Sigmoid colon (tissue), 7 donors: ENCODE data around the gene USP37. TPM values are rescaled to one million over a fixed set of nuclear protein-coding genes. Genes with fewer than 3 reads are reported as not detected.

Experiments used
- DNase-seq: peaks from one replicate; pipeline ENCODE4 v3.0.0-alpha.2; 2019
- H3K27ac ChIP-seq, 4 donors: fragments of 200-600 bp; sonication (generic); one replicate each; pipeline ENCODE4 v1.5.1; 2016 to 2019; ENCODE audit warnings: mild to moderate bottlenecking in 1 of 4
- H3K27me3 ChIP-seq, 3 donors: fragments of 200-600 bp; sonication (generic); one replicate each; pipeline ENCODE4 v1.5.1; 2019; ENCODE audit warnings: mild to moderate bottlenecking in 1 of 3
- H3K36me3 ChIP-seq, 4 donors: fragments of 200-600 bp; sonication (generic); one replicate each; pipeline ENCODE4 v1.5.1; 2016 to 2019
- H3K4me1 ChIP-seq, 4 donors: fragments of 200-600 bp; sonication (generic); one replicate each; pipeline ENCODE4 v1.5.1; 2017 to 2019
- H3K4me3 ChIP-seq, 4 donors: fragments of 200-600 bp; sonication (generic); one replicate each; pipeline ENCODE4 v1.5.1; 2017 to 2019; ENCODE audit warnings: mild to moderate bottlenecking in 2 of 4, moderate library complexity in 1 of 4
- H3K9me3 ChIP-seq, 4 donors: fragments of 200-600 bp in 3 of 4; sonication (generic) in 3 of 4; one replicate each; pipeline versions ENCODE4 v1.5.1 to v1.6.1; 2013 to 2019
- CTCF ChIP-seq, 4 experiments: fragments of 450-650 bp in 3 of 4; fragments of 200-600 bp in 1 of 4; IDR thresholded peaks; one replicate each; pipeline ENCODE4 v1.5.1; 2016 to 2019; ENCODE audit warnings: antibody characterized with exemption in 4 of 4, mild to moderate bottlenecking in 3 of 4, moderate library complexity in 2 of 4
- EP300 ChIP-seq, 4 donors: sonication (generic); formaldehyde crosslinking; IDR thresholded peaks; one replicate each; pipeline ENCODE4 v1.6.1; 2017; ENCODE audit warnings: antibody characterized with exemption in 4 of 4
- POLR2A ChIP-seq, 2 donors: fragments of 450-650 bp; IDR thresholded peaks; one replicate each; pipeline ENCODE4 v1.6.1; 2016; ENCODE audit warnings: antibody characterized with exemption in 2 of 2, mild to moderate bottlenecking in 2 of 2, moderate library complexity in 2 of 2
- POLR2AphosphoS5 ChIP-seq, 4 donors: sonication (generic); formaldehyde crosslinking; IDR thresholded peaks; one replicate each; pipeline ENCODE4 v1.6.1; 2017; ENCODE audit warnings: antibody characterized with exemption in 4 of 4
- WGBS, 2 donors: extraction: QIAGEN DNeasy Blood & Tissue Kit; methylation state at CpG; one replicate each; pipeline ENCODE4 v1.1.7; 2013; 5-methylcytosine and 5-hydroxymethylcytosine counted together
- intact Hi-C: fragments of 100-400 bp; cut with DNase I; formaldehyde crosslinking; loops from one replicate; pipeline ENCODE4 v1.15.1; 2023
- polyA plus RNA-seq, 3 donors: library from polyadenylated mRNA; stranded (reverse); fragments of 200-250 nt; gene quantifications; one replicate each; pipeline ENCODE4 v1.2.3, GENCODE V29; 2013
- total RNA-seq, 4 donors: library from RNA; depleted of rRNA; stranded (reverse); fragments of >200 nt; gene quantifications; one replicate each; pipeline ENCODE4 v1.1.0, GENCODE V29; 2016
- donor health status: healthy with polysubstance abuse.
- donor health status: Bipolar disorder and iron deficiency.
- donor health status: healthy.

The USP37 gene
- total and polyA plus RNA-seq, 7 donors = 1.8 to 11.4 (median 6.6) TPM

GRCh38 chr2:218518876-218519275 is 49.3 kb downstream of the USP37 start:
- TF ChIP-seq POLR2AphosphoS5 (IDR thresholded peaks at IDR 0.05) (no peak), CTCF (IDR thresholded peaks at IDR 0.05) (no peak), POLR2A (IDR thresholded peaks at IDR 0.05) (no peak), EP300 (IDR thresholded peaks at IDR 0.05) (no peak)
- Histone ChIP-seq H3K4me1 (no peaks in the 10 kb centered on the region), H3K27ac (no peak overlapping the region), H3K27me3 (no peaks in the 10 kb centered on the region), H3K36me3 (peaks cover 0 to 38% (median 0%) of the 10 kb centered on the region in 4 donors), H3K4me3 (no peak overlapping the region), H3K9me3 (no peaks in the 10 kb centered on the region)
- no peak for DNase-seq
- intact Hi-C loops = no loop called here
- 96 to 97% methylated on average over 1 of the region's 1 CpG for WGBS, 2 donors

GRCh38 chr2:218517434-218518206 is 50.5 kb downstream of the USP37 start:
- DNase-seq = no peak
- intact Hi-C loops = no loop called here
- Histone ChIP-seq H3K27ac (no peak overlapping the region), H3K9me3 (no peaks in the 10 kb centered on the region), H3K36me3 (peaks cover 0 to 27% (median 0%) of the 10 kb centered on the region in 4 donors), H3K27me3 (no peaks in the 10 kb centered on the region), H3K4me1 (no peaks in the 10 kb centered on the region), H3K4me3 (no peak overlapping the region)
- 85 to 86% methylated on average over 5 of the region's 5 CpGs for WGBS, 2 donors
- no peak for TF ChIP-seq POLR2AphosphoS5 (IDR thresholded peaks at IDR 0.05)
- TF ChIP-seq EP300 (IDR thresholded peaks at IDR 0.05) = no peak
- no peak for TF ChIP-seq POLR2A (IDR thresholded peaks at IDR 0.05)
- no peak for TF ChIP-seq CTCF (IDR thresholded peaks at IDR 0.05)

- Histone ChIP-seq H3K4me3 (no peak overlapping the region), H3K36me3 (peaks cover 0 to 18% (median 0%) of the 10 kb centered on the region in 4 donors), H3K4me1 (no peaks in the 10 kb centered on the region), H3K9me3 (no peaks in the 10 kb centered on the region), H3K27me3 (no peaks in the 10 kb centered on the region), H3K27ac (no peak overlapping the region)
- 74 to 77% methylated on average over 1 of the region's 1 CpG for WGBS, 2 donors
- DNase-seq = no peak
- no peak for TF ChIP-seq POLR2A (IDR thresholded peaks at IDR 0.05)
- intact Hi-C loops = no loop called here
These were observed 51.5 kb downstream of the USP37 start for GRCh38 chr2:218516614-218517013.

- peaks cover 0 to 12% (median 3%) of the 10 kb centered on the region in 4 donors for H3K36me3 ChIP-seq
- intact Hi-C loops = no loop called here
- no peak overlapping the region for H3K4me3 ChIP-seq
- H3K9me3 ChIP-seq = no peaks in the 10 kb centered on the region
- no peak for DNase-seq
- WGBS, 2 donors = 98 to 99% methylated on average over 5 of the region's 5 CpGs
- TF ChIP-seq POLR2A (IDR thresholded peaks at IDR 0.05) (no peak), POLR2AphosphoS5 (IDR thresholded peaks at IDR 0.05) (no peak), EP300 (IDR thresholded peaks at IDR 0.05) (no peak), CTCF (IDR thresholded peaks at IDR 0.05) (no peak)
- H3K4me1 ChIP-seq = no peaks in the 10 kb centered on the region
- H3K27ac ChIP-seq = no peak overlapping the region
- H3K27me3 ChIP-seq = no peaks in the 10 kb centered on the region
These were observed 54.5 kb downstream of the USP37 start for GRCh38 chr2:218513676-218514075.

- no peaks in the 10 kb centered on the region for H3K9me3 ChIP-seq
- intact Hi-C loops = no loop called here
- H3K27me3 ChIP-seq = no peaks in the 10 kb centered on the region
- no peak overlapping the region for H3K4me3 ChIP-seq
- no peak for DNase-seq
- peaks cover 0 to 14% (median 5%) of the 10 kb centered on the region in 4 donors for H3K36me3 ChIP-seq
- no peaks in the 10 kb centered on the region for H3K4me1 ChIP-seq
- H3K27ac ChIP-seq = no peak overlapping the region
- TF ChIP-seq POLR2AphosphoS5 (IDR thresholded peaks at IDR 0.05) (no peak), EP300 (IDR thresholded peaks at IDR 0.05) (no peak), POLR2A (IDR thresholded peaks at IDR 0.05) (no peak), CTCF (IDR thresholded peaks at IDR 0.05) (no peak)
These were observed 59.9 kb downstream of the USP37 start for GRCh38 chr2:218508299-218508698.
